UCSD-AML1 (cell line): Measurements from ENCODE around the gene NLN.
"Not testable (repeated sequence)": the region's sequence is repeated elsewhere in the genome, so short reads cannot be mapped to it uniquely, and the experiment has no call there.

Source experiments
- DNase-seq: peaks from one replicate; lab custom pipeline; 2025; ENCODE audit not compliant: unreplicated experiment; lab: John Stamatoyannopoulos, UW

NLN gene

GRCh38 chr5:65807494-65807893 lies 85.5 kb downstream of the NLN start:
- not testable (repeated sequence) for DNase-seq

- DNase-seq: no peak
Measured at GRCh38 chr5:65808251-65808741, 86.3 kb downstream of the NLN start.

- DNase-seq: no peak
Measured at GRCh38 chr5:65808818-65809217, 86.8 kb downstream of the NLN start.

DNA sequence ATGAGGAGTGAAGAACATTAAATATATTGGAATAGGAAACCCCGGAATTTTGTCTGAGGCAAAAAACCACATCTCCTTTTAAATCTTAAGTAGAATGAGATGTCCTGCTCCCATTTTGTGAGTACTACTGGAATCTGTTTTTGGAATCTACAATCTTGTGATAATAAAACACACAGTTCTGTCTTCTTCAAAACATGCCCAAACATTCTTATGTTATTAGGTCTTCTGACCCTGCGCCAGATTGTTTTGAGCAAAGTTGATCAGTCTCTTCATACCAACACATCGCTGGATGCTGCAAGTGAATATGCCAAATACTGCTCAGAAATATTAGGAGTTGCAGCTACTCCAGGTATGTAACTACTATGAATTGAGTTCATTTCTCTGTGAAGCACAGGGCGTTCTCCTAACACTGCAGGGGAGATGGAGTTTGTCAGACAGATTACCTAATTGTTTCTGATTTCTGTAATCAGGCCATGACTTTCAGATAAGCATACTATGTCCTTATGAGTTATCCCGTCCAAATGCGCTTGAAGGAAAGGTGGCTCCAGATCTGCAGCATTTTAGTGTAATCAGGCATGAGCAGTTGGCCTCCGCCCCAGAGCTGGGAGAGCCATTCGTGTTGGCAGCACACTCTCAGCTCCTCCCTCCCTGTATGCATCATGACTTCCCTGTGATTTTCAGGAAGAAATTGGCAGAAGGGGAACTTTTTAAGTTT lies 88.0 kb downstream of the NLN start:
- DNase-seq: no peak

- no peak for DNase-seq
Measured at GRCh38 chr5:65811004-65811403, 89.0 kb downstream of the NLN start.

DNA sequence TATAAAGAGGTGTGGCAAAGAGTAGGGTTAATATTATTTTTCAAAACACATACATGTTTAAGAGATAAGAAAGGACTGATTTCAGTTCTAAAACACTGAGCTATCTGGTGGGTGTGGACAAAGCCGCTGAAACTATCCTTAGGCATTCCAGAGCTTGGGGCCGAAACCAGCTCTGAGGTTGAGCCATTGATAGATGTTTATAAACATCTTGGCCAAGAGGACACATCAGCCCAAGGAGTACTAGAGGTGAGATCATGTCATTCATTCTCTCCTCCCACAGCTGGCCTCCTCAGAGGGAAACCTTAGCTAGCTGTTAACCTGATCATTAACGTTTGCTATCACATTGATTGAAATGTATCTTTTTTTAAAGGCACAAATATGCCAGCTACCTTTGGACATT lies 89.9 kb downstream of the NLN start:
- DNase-seq: no peak

DNA sequence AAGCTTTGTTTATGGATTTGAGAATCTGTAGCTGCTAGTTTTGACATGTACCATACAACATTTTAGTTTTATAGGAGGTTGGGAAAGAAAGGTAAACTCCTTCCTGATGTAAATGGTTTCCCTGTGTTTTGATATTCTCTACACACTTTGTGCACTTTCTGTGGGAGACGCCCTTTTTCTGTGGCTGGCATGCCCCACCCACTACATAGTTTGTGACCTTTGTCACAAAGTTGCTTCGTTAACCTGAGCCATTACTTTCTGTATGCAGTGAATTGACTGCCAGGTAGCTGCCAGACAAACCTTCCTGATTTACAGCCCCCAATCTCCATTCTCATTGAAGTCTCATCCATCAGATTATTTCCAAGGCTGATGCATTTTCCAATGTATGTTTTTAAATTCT lies 90.6 kb downstream of the NLN start:
- no peak for DNase-seq

DNA sequence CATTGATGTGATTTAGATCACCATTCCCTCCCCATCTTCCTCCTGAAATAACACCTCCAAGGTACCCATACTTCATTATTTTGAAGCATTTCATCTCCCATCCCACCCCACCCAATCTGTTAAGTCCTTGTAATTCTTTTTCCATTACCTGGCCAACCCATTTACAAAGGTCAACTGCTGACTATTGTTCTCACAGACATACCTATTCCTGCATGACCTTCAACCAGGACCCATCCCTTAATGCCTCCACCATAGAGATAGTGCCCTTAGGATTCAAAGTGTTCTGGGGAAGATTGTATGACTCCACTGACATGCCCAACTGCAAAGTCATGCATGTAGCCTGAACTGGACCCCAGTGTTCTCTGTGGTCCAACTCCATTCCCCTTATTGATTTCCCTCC lies 91.2 kb downstream of the NLN start:
- no peak for DNase-seq

DNA sequence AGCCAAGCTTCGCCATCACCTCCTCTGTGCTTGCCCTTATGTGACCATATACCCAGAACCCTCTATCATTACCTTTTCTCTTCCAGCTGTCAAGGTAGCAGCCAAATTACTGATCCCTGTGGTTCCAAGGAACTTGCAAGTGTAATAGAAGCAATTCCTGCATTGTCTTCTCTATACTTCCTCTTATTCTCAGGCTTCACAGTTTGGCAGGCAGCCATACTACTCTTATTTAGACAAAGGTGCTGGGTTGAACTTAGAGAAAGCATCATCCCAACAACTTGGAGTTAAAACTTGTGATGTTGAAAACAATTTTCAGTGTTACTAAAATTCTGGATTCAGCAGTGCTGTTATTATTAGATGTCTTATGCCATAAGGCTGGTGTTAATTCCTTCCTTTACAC lies 93.2 kb downstream of the NLN start:
- no peak for DNase-seq

DNA sequence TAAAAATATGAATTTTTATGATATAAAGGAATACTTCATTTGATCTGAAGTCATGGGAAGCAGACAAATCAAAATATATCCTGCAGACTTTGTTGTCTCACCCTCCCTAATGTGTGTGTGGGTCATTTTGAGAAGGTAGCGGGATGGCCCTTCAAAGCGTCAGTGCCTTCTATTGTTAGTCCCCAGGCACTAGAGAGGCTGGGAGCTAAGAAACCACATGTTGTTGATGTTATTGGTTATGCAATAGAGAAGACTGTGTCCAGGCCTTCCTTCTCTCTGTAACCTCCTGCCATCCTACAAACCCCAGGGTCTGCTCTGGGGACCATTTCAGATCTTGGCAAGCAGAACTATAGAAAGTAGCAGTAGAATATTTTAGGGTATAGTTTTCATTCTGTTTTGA lies 94.7 kb downstream of the NLN start:
- no peak for DNase-seq

DNA sequence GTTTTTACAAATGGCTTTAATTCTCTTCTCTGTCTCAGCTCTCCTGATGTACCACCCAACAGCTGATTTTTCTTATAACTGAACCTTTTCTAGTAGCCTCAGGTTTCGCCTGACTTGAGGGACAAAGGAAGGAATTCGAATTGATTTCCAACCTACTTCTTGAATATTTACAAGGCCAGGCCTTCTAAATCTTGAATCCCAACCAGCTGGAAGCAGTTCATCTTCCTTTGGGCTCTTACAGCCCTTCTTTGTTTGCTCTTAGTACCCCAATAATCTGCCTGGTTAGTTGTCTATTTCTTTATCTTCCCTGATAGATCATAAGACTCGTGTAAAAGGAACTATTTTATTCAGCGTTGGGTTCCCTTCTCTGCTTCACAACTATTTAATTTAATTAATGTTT lies 95.9 kb downstream of the NLN start:
- no peak for DNase-seq

- DNase-seq: no peak
Measured at GRCh38 chr5:65818592-65818991, 96.6 kb downstream of the NLN start.

- no peak for DNase-seq
Measured at GRCh38 chr5:65819215-65819904, 97.4 kb downstream of the NLN start.

DNA sequence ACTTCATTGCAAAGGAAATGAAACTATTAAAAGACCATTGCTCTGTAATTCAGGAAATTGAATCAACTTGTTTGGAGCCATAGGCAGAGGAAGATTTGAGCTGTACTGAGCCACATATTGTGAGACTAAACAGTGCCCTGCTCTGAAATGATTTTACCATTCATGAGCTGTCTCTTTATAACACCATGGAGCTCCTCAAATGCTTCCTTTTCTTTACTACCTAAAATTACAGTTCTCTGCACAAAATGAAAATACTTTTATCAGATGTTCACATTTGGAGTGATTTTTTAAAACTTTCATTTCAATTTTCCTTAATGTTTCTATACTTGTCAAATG lies 97.9 kb downstream of the NLN start:
- DNase-seq: no peak

DNA sequence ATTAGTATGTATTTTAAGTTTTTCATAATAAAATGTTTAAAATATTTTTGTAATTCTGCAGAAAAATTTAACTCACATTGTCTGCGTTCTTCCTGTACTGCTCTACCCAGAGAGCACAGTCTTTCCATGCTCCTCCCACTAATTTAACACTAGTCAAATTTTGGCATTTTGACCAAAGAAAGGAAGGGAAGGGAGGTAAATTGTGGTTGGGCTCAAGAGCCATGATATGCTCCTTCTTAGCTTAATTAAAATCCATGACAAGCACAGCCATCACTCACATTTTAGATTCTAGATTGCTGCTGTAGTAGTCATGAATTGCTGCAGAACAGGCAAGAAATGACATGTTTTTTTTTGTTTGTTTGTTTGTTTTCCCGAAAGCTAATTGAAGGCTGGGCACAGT lies 98.4 kb downstream of the NLN start:
- DNase-seq: no peak

DNA sequence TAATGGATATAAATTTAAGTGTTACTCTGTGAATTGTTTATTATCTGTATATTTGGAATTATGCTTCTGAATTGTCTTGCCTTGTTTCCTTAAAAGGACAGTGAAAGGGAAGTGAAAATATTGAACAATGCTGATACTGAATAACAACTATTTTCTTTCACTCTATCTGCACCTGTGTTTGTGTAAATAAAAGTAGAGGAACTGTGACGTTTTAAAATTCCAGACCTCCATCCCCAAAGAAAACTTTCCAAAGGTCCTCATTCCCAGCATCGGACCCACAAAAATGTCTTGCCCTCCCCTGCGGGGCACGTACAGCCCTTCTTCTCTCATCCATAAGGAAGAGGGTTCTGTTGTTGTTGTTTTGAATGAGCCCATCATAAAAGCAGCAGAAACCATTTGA lies 100.0 kb downstream of the NLN start:
- no peak for DNase-seq

GRCh38 chr5:65822710-65823109 lies 100.7 kb downstream of the NLN start:
- DNase-seq: no peak

DNA sequence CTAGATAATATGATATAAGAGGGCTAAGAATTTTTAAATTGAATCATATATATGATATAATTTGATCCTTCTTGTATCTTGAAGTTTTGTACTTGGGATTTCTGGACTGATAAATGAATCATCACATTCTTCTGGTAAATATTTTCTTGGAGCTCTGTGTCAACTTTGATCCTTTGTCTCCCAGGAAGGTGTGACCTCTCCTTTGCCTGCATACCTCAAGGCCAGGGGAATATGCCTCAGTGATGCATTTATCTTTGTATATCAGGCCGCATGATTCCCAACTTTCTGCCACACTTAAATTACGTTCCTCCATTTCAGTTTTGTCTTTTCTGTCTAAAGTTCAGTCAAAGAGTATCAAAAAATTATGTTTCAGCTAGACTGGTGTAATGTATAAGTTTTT lies 101.2 kb downstream of the NLN start:
- DNase-seq: no peak

DNA sequence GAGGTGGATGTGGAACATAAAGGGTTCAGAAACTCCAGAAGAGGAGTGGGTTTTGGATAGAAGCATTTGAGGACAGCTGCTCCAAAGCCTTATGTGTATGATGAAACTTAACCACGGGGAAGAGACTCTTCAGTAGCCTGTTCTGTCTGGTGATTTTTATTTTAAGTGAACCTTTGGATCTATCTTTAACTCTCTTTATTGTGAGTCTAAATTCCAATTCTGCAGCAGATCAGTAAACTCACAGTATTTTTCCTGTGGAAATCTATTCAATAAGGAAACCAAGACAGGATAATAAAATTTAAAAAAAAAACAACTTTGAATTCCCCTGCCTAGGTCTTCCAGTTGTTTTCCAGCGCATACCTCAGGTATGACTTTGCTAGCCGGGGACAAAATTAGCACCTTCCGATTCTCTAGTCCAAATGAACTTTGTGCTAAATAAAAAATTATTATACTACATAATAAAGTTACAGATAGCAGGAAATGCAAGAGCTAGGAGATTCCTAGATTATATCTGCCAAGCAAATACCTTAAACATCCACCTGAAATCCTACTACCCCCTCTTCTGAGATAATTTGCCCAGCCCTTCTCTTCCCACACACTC lies 101.9 kb downstream of the NLN start:
- DNase-seq: no peak

GRCh38 chr5:65825408-65826328 lies 103.7 kb downstream of the NLN start:
- peak; percentile 71 for DNase-seq
